Activated T-cell treated with anti-CD3 and anti-CD28 coated beads for 1 hour (primary cell): ENCODE results near the gene CCIN.
"Not testable (repeated sequence)": the region's sequence is repeated elsewhere in the genome, so short reads cannot be mapped to it uniquely, and the experiment has no call there.

Source experiments
- DNase-seq: peaks from one replicate; pipeline ENCODE4 v3.0.0-alpha.2; 2020; ENCODE audit warnings: low read depth

The CCIN gene

GRCh38 chr9:36169166-36169565, at the start of gene CCIN:
Gene CCIN, plus strand, starts transcription at chr9:36169388. Its CDS starts 115 bp downstream, at chr9:36169503.
- DNase-seq, result no peak

- DNase-seq, result no peak
Observed at GRCh38 chr9:36119476-36119875, 49.7 kb upstream of the CCIN start.

- no peak for DNase-seq
Observed at GRCh38 chr9:36120705-36121104, 48.5 kb upstream of the CCIN start.

- DNase-seq, result no peak
Observed at GRCh38 chr9:36121971-36122370, 47.2 kb upstream of the CCIN start.

DNA sequence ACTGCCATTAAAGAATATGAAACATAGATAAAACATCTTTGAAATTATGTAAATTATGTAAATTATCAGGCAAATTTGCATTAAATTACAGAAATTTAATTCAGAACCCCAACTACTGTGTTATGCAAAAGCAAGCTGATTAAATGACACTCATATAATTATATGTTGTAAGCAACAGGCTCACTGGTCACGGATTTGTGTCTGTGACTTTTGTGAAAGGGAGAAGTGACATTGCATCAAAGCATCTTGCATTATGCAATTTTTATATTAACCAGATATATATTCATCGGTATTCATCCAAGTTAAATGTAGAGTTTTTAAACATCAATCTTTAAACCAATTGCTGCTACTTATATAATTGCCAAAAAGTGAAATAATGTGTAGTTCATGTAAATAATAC, 45.7 kb upstream of the CCIN start:
- no peak for DNase-seq

- DNase-seq, result no peak
Observed at GRCh38 chr9:36125062-36125855, 43.9 kb upstream of the CCIN start.

DNA sequence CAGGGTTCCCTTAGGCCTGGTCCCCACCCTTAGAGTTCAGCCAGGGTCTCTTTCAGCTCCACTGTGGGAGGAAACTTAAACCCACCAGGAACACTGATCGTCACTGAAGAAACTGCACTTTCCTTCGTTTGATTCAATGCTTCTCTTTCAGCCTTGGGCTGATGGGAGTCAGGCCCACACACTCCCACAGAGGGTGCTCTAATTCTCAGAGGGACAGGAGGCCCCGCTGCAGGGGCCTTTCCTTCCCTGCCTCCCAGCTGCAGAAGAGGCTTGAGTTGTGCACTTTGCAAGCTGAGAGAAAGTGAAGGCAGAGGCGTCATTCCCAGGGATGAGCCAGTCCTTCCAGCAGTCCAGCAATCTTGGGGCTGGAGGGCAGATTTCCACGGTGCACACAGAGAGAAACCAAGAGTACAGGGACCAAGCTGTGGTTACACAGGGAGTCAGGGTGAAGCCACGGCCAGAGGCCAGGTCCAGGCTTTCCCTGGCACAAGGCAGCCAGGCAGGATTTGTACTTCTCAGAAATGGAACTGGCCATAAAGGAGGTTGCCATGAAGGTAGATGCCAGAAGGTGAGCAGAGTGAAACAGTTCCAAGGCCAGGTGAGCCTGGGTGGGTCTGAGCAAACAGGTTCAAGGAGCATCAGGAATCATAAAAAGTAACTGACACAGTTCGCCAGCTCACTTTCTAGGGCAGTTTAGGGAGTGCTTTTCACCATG, 43.0 kb upstream of the CCIN start:
- no peak for DNase-seq

GRCh38 chr9:36127652-36128244, 41.4 kb upstream of the CCIN start:
- no peak for DNase-seq

GRCh38 chr9:36128349-36128748, 40.8 kb upstream of the CCIN start:
- no peak for DNase-seq

DNA sequence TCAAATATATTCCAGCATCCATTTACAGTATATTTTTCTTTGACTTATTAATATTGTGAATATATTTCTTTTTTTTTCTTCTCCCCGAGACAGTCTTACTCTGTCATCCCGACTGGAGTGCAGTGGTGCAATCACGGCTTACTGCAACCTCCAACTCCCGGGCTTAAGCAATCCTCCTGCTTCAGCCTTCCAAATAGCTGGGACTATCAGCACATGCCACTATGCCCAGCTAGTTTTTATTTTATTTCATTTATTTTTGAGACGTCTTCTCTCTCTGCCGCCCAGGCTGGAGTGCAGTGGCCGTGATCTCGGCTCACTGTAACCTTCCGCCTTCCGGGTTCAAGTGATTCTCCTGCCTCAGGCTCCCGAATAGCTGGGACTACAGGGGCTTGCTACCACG, 40.0 kb upstream of the CCIN start:
- no peak for DNase-seq

DNA sequence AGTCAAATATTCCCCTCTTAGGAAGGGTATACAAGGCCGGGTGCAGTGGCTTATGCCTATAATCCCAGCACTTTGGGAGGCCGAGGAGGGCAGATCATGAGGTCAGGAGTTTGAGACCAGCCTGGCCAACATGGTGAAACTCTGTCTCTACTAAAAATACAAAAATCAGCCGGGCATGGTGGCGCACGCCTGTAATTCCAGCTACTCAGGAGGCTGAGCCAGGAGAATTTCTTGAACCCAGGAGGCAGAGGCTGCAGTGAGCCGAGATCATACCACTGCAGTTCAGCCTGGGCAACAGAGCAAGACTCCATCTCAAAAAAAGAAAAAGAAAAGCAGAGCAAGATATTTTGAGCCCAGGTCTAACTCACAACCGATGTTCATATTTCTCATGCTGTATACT, 37.5 kb upstream of the CCIN start:
- DNase-seq, result not testable (repeated sequence)

DNA sequence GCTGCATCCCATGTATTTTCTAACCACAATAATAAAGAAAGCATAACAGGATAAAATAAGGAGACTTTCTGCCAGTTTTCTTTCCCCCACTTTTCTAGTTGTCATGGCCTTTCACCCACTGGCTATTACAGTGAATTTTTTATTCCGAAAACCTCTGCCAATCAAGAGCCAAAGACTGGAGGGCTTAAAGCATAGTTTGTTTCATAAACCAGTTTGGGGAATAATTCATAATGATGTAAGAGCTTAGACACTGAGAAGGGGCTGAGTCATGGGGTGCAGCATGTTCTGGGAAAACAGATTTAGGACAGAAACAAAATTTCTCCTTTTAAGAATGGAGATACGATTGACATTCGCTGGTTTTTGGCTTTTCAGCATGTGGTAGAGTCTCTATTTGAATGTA, 37.1 kb upstream of the CCIN start:
- DNase-seq, result no peak

- DNase-seq, result no peak
Observed at GRCh38 chr9:36134761-36135505, 34.3 kb upstream of the CCIN start.

DNA sequence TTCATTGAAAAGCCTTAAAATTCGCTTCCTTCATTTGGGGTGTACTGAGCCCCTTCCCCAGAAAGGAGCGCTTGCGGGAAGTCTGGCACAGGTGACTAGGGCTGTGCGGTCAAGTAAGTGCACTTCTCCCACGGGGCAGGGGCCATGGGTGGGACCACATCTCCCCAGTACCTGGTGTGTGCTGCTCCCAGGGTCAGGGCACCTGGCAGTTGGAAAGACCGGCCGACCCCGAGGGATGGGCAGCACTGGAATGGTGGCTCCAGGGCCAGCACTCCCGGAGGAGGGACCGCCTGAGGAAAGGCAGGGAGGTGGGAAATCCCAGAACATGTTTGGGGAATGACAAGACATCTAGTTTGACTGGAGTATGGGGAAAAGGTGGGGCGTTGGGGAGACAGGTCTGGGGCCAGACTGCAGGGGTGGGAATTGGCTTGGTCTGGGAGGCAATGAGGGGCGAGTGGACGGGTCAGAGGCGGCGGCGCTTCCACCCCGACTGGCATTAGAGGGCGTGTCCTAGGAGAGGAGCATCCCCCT, 33.4 kb upstream of the CCIN start:
- no peak for DNase-seq

- peak; percentile 63 for DNase-seq
Observed at GRCh38 chr9:36136272-36136893, 32.8 kb upstream of the CCIN start, which contains the start of gene GLIPR2. Gene GLIPR2, plus strand, starts transcription at chr9:36136733. Its CDS starts 46 bp downstream, at chr9:36136779.

- no peak for DNase-seq
Observed at GRCh38 chr9:36136894-36137391, 32.2 kb upstream of the CCIN start.

GRCh38 chr9:36137392-36138004, 31.7 kb upstream of the CCIN start:
- DNase-seq, result no peak

DNA sequence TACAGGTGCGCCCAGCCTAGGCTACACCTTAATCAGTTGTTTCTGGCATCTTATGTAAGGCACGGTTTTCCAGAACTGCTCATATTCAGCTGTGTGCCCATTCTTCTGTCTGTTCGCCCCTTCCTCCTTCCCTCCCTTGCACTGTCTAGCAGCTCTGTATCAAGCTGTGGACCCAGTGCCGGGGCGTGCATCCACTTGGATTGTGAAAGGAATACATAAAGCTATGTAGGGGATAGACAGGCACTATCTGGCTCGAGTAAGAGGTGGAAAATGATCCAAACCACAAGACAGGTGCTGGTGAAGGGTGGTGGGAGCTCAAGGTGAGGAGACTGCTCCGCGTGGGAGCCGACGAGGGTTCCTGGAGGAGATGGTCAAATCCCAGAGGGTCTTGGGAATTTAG, 30.7 kb upstream of the CCIN start:
- DNase-seq, result no peak

GRCh38 chr9:36138901-36139300, 30.3 kb upstream of the CCIN start:
- DNase-seq, result no peak

DNA sequence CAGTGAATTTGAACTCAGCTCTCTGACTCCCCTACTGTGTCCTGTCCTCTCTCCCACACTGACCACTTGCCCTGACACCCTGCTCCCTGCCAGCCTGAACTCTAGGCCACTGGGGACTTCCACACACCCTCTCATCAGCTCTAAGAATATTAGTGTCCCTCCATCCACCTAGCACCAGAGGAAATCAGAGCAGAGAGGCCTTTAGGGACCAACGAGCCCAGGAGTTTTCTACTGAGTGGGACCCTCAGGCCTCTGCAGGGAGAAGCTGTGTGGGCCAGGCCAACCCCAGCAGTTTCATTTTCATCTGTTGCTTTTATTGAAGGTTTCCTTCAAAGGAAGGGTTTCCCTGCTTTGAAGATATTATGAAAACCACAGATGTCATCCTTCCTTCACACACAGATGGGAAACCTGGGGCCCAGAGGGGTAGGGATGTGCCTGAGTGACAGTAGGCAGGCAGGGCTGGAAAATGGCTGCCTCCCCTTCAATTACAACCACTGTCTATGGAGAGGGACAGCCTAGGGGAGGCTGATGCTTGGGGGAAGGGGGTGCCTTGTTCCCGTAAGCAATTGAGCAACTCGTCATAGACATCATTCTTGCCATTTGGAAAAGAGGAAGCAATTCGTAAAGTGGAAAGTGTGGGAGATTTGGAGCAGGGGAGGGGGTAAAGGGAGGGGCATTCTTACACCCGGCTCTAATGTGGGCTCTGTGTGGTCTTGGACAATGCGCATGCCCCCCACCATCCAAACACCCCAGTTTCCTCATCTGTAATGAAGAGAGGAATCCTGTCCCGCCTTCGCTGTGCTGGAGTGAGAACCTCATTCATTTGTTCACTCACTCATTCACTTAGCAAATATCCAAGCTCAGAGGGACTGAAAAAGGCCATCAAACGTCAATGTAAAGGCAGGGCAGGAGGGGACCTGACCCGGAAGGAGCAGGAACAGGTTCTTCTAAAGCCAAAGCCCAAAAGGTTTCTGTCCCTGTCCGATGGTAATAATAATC, 28.8 kb upstream of the CCIN start:
- no peak for DNase-seq
